HL-60 (cell line): ENCODE data around the gene HPCAL4.

Experiments used
- DNase-seq, 2 experiments: peaks; one replicate each; pipeline ENCODE4 v3.0.0-alpha.2; 2010 to 2020; ENCODE audit warnings: low read depth in 1 of 2, low spot score in 1 of 2
- H3K27ac ChIP-seq: fragments of 250-450 bp; sonication (Bioruptor Pico); replicated peaks from 2 replicates; pipeline ENCODE4 v1.5.1; 2020; ENCODE audit warnings: mild to moderate bottlenecking, moderate library complexity
- H3K27me3 ChIP-seq: fragments of 250-450 bp; sonication (Bioruptor Pico); 2 replicates; pipeline ENCODE4 v1.5.1; 2021; ENCODE audit warnings: mild to moderate bottlenecking, moderate library complexity; ENCODE audit not compliant: insufficient read depth, poor library complexity, severe bottlenecking
- H3K4me3 ChIP-seq: replicated peaks from 2 replicates; pipeline ENCODE4 v1.5.1; 2011; ENCODE audit warnings: mild to moderate bottlenecking, control low read depth, low read length; ENCODE audit not compliant: insufficient read depth
- GABPA ChIP-seq: IDR thresholded peaks from 2 replicates; pipeline ENCODE4 v1.6.1; 2012; ENCODE audit warnings: low read depth
- POLR2AphosphoS5 ChIP-seq: IDR thresholded peaks from 2 replicates; pipeline ENCODE4 v1.6.1; 2012; ENCODE audit warnings: low read depth
- SPI1 ChIP-seq: IDR thresholded peaks from 2 replicates; pipeline ENCODE4 v1.6.1; 2012; ENCODE audit warnings: low read depth, mild to moderate bottlenecking, borderline replicate concordance
- TF ChIP-seq, protein P1 (sequence below): IDR thresholded peaks from 2 replicates; pipeline ENCODE4 v1.6.1; 2012; ENCODE audit warnings: low read depth; ENCODE audit not compliant: insufficient replicate concordance
- TF ChIP-seq, protein P2 (sequence below): IDR thresholded peaks from one replicate; pipeline ENCODE4 v1.5.1; 2011; ENCODE audit warnings: low read length, control low read depth, inconsistent platforms; ENCODE audit not compliant: insufficient read depth

HPCAL4 gene

GRCh38 chr1:39635871-39636210, 55.4 kb downstream of the HPCAL4 start:
- Histone ChIP-seq H3K27me3 (peaks cover 33% of the 10 kb centered on the region), H3K4me3 (no peak overlapping the region), H3K27ac (no peak overlapping the region)
- TF ChIP-seq GABPA (no peak), POLR2AphosphoS5 (no peak), SPI1 (no peak)
- TF ChIP-seq, protein P1, sequence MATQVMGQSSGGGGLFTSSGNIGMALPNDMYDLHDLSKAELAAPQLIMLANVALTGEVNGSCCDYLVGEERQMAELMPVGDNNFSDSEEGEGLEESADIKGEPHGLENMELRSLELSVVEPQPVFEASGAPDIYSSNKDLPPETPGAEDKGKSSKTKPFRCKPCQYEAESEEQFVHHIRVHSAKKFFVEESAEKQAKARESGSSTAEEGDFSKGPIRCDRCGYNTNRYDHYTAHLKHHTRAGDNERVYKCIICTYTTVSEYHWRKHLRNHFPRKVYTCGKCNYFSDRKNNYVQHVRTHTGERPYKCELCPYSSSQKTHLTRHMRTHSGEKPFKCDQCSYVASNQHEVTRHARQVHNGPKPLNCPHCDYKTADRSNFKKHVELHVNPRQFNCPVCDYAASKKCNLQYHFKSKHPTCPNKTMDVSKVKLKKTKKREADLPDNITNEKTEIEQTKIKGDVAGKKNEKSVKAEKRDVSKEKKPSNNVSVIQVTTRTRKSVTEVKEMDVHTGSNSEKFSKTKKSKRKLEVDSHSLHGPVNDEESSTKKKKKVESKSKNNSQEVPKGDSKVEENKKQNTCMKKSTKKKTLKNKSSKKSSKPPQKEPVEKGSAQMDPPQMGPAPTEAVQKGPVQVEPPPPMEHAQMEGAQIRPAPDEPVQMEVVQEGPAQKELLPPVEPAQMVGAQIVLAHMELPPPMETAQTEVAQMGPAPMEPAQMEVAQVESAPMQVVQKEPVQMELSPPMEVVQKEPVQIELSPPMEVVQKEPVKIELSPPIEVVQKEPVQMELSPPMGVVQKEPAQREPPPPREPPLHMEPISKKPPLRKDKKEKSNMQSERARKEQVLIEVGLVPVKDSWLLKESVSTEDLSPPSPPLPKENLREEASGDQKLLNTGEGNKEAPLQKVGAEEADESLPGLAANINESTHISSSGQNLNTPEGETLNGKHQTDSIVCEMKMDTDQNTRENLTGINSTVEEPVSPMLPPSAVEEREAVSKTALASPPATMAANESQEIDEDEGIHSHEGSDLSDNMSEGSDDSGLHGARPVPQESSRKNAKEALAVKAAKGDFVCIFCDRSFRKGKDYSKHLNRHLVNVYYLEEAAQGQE = no peak
- TF ChIP-seq, protein P2, sequence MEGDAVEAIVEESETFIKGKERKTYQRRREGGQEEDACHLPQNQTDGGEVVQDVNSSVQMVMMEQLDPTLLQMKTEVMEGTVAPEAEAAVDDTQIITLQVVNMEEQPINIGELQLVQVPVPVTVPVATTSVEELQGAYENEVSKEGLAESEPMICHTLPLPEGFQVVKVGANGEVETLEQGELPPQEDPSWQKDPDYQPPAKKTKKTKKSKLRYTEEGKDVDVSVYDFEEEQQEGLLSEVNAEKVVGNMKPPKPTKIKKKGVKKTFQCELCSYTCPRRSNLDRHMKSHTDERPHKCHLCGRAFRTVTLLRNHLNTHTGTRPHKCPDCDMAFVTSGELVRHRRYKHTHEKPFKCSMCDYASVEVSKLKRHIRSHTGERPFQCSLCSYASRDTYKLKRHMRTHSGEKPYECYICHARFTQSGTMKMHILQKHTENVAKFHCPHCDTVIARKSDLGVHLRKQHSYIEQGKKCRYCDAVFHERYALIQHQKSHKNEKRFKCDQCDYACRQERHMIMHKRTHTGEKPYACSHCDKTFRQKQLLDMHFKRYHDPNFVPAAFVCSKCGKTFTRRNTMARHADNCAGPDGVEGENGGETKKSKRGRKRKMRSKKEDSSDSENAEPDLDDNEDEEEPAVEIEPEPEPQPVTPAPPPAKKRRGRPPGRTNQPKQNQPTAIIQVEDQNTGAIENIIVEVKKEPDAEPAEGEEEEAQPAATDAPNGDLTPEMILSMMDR = no peak
- DNase-seq = no peak

DNA sequence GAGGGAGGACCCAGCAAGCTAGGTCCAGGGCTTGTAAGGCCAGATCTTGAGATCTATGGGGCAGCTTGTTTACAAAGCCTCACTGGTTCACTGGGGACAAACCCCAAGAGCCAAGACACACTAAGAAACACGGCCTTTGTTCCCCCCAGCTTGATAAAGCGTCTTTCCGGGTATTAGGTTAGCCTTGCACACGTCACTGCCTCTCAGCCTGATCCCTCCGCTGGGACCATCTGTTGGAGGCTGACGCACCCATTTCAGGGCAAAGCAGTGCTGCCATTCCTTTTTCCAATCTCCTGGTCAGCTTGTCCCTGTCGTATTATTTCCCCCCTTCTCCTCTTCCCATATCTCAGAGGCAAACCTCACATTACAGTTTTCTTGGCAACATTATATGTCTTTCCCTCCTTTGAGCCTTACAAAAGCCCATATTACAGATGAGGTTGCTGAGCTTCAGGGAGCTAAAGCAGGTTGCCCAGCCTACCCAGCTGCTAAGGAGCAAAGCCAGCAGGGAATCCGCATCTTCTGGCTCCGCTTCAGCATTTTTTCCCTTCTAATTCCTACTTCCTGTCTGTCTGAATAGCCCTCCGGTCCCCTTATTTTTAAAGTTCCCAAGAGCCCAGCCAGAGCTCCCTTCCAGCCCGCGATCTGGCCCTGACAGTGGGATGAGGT, 55.9 kb downstream of the HPCAL4 start:
- peaks cover 29% of the 10 kb centered on the region for H3K27me3 ChIP-seq
- no peak overlapping the region for H3K4me3 ChIP-seq
- TF ChIP-seq SPI1 = no peak
- TF ChIP-seq GABPA = no peak
- TF ChIP-seq, protein P1 = no peak
- TF ChIP-seq POLR2AphosphoS5 = no peak
- TF ChIP-seq, protein P2 = no peak

GRCh38 chr1:39633422-39633821, 57.8 kb downstream of the HPCAL4 start:
- Histone ChIP-seq H3K4me3 (no peak overlapping the region), H3K27me3 (peaks cover 18% of the 10 kb centered on the region), H3K27ac (no peak overlapping the region)
- TF ChIP-seq, protein P1 = no peak
- no peak for TF ChIP-seq SPI1
- no peak for TF ChIP-seq GABPA
- no peak for TF ChIP-seq POLR2AphosphoS5
- TF ChIP-seq, protein P2 = no peak
- no peak for DNase-seq

More for the DNA sequence above, 55.9 kb downstream of the HPCAL4 start:
- H3K27ac ChIP-seq = no peak overlapping the region
- no peak for DNase-seq
